ENCODE data around the gene POPDC3. TPM values are rescaled to one million over a fixed set of nuclear protein-coding genes. Genes with fewer than 3 reads are reported as not detected.
A peak's percentile ranks its signal among the peaks of the same experiment; 100 is the strongest.

POPDC3 gene, protein sequence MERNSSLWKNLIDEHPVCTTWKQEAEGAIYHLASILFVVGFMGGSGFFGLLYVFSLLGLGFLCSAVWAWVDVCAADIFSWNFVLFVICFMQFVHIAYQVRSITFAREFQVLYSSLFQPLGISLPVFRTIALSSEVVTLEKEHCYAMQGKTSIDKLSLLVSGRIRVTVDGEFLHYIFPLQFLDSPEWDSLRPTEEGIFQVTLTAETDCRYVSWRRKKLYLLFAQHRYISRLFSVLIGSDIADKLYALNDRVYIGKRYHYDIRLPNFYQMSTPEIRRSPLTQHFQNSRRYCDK
- polyA plus RNA-seq (2012; ENCODE audit: insufficient read length, low read depth), result 16.9 TPM

DNA sequence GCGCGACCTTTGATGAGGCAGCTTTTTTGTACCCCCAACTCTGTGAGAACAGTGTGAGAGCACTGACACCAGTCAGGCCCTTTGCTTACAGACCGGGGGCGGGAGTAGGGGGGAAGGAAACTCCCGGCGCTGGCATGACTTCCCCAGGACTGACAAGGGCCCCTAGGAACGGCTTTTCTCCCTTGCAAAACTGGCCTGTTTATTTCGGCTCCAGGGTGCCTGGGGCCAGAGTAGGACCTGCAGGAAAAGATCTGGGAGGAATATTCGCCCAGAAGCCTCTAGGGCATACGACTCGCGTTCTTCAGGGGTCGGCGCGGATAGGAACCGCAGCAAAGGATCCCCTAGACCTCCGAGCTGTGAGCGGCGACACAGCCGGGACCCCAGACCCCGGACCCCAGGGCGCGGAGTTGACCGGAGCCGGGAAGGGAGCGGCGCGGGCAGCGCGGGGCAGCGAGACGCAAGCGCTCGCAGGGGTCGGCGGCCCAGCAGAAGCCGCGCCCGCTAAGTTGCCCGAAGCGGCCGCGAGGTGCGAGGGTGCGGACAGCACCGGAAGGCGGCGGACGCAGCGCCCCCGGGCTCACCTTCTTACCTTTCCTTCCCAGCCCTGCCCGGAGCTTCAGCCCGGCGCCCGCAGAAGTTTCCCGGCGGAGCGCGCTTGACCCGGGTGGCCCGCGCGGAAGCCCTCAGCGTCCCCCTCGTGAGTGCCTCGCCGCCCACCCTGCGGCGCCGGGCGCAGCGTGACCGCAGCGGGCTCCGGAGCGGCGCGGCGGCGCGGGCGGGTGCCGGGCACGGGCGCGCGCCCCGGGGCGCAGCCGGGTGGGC, at the start of gene POPDC3:
Gene POPDC3 (minus strand): TSS at position 771 of the 822 bp plus-strand sequence. CDS start 18,105 bp downstream, outside the sequence.
- TF ChIP-seq POLR2AphosphoS5 (IDR thresholded peaks at IDR 0.05; ENCODE audit: low read depth, low read length), result no peak; the same call in 1 of the 2 replicates
- 0 out of 4 replicates have a peak, but pooled peaks of 1 of the 2 experiments have one; percentile 14 for TF ChIP-seq REST (IDR thresholded peaks at IDR 0.05; ENCODE audit: insufficient read depth in 1 of 2, low read depth in 2 of 2, low read length in 2 of 2)

DNA sequence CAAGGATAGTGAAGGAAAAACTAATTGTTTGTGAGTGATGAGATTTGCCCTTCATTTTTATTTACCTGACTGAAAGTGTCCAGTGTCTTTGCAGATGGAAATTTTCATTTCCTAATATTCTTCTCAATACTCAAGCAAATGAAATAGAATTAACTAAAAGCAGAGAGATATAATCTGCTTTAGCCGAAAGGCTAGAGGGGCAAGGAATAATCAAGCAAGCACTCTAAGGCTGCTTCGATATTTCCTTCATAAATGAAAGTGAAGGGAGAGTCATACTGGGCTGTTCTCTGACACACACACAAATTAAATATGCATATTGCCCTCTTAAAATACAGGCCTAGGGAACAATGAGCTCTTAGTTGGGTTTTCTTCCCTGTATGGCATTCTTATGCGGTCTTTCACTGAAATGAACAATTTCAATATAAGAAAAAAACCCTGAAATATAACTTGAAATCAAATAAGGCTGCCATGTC, 47.5 kb upstream of the POPDC3 start:
- TF ChIP-seq TAF1 (IDR thresholded peaks at IDR 0.05; ENCODE audit: borderline replicate concordance, insufficient read depth, low read length) (no peak), POLR2AphosphoS5 (IDR thresholded peaks at IDR 0.05; ENCODE audit: low read depth, low read length) (no peak)

DNA sequence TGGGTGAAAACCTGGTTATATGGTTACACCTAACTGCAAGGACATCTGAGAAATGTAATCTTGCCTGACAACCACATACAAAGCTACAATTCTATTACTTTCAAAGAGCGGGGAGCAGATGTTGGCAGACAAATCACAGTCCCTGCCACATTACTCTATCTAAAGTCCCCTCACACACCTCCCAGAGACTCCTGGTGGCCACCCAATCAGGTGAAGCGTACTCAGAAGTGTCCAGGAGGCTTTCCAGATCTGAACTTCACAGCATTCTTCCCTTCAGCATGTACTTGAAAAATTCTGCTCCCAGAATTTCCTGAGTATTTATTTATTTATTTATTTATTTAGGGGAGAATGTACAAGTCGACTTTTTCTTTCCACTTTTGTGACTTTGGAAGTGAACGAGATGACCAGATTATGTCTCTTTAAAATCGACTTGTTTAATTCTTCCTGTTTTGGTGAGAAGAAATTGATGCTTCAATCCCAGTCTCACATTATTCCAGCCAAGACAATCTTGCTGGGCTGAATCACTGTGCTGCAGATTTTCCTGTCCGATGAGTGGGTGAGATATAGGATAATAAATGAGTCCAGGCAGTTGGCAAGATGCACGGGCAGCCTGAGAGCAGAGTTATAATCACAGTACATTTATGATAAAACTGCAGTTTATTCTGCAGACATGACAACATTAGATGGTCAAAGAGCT, 46.9 kb upstream of the POPDC3 start:
- TF ChIP-seq FOXP2 (optimal IDR thresholded peaks at IDR 0.05; ENCODE audit: borderline replicate concordance, extremely low read depth, extremely low read length, insufficient read depth) (no peak), SIN3A (IDR thresholded peaks at IDR 0.05; ENCODE audit: borderline replicate concordance, insufficient read depth, low read length) (no peak), REST (IDR thresholded peaks at IDR 0.05; ENCODE audit: insufficient read depth in 1 of 2, low read depth in 2 of 2, low read length in 2 of 2) (no peak), TAF1 (IDR thresholded peaks at IDR 0.05; ENCODE audit: borderline replicate concordance, insufficient read depth, low read length) (no peak), POLR2AphosphoS5 (IDR thresholded peaks at IDR 0.05; ENCODE audit: low read depth, low read length) (no peak)

DNA sequence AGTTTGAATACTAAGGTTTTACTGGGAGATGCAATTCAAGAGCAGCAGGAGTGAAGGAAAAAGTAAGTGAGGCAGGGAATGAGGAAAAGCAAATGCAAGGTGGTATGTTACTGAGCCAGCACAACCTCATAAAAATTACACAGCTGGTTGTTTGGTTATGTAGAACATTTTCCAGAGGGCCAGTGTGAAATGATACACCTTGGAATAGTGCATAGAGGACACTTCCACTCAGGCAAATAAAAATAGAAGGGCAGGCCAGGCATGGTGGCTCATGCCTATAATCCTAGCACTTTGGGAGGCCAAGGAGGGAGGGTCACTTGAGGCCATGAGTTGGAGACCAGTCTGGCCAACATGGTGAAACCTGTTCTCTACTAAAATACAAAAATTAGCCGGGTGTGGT, 43.4 kb upstream of the POPDC3 start:
- TF ChIP-seq SIN3A (IDR thresholded peaks at IDR 0.05; ENCODE audit: borderline replicate concordance, insufficient read depth, low read length), result no peak
- no peak for TF ChIP-seq REST (IDR thresholded peaks at IDR 0.05; ENCODE audit: insufficient read depth in 1 of 2, low read depth in 2 of 2, low read length in 2 of 2)
- TF ChIP-seq TAF1 (IDR thresholded peaks at IDR 0.05; ENCODE audit: borderline replicate concordance, insufficient read depth, low read length), result no peak
- no peak for TF ChIP-seq FOXP2 (optimal IDR thresholded peaks at IDR 0.05; ENCODE audit: borderline replicate concordance, extremely low read depth, extremely low read length, insufficient read depth)
- TF ChIP-seq POLR2AphosphoS5 (IDR thresholded peaks at IDR 0.05; ENCODE audit: low read depth, low read length), result no peak

- no peak for TF ChIP-seq TAF1 (IDR thresholded peaks at IDR 0.05; ENCODE audit: borderline replicate concordance, insufficient read depth, low read length)
- TF ChIP-seq REST (IDR thresholded peaks at IDR 0.05; ENCODE audit: insufficient read depth in 1 of 2, low read depth in 2 of 2, low read length in 2 of 2), result no peak
- no peak for TF ChIP-seq FOXP2 (optimal IDR thresholded peaks at IDR 0.05; ENCODE audit: borderline replicate concordance, extremely low read depth, extremely low read length, insufficient read depth)
- TF ChIP-seq POLR2AphosphoS5 (IDR thresholded peaks at IDR 0.05; ENCODE audit: low read depth, low read length), result no peak
Measured at GRCh38 chr6:105220186-105220585, 40.4 kb upstream of the POPDC3 start.
